RWPE2 (cell line): ENCODE data around the gene SORL1.

Source experiments
- ATAC-seq: fragments of 200-7000 bp; cut with Tn5 transposase; 3 replicates; pipeline ENCODE4 v1.9.1; 2021; ENCODE audit warnings: low read depth
- DNase-seq: peaks from one replicate; pipeline ENCODE4 v3.0.0-alpha.2; 2020; ENCODE audit warnings: low spot score
- H3K27ac ChIP-seq: fragments of 450-650 bp; 2 replicates; pipeline ENCODE4 v1.5.1; 2017; ENCODE audit warnings: mild to moderate bottlenecking; ENCODE audit not compliant: poor library complexity, severe bottlenecking
- H3K27me3 ChIP-seq: fragments of 250-450 bp; sonication (Bioruptor Pico); 2 replicates; pipeline ENCODE4 v1.5.1; 2021; ENCODE audit warnings: mild to moderate bottlenecking, moderate library complexity; ENCODE audit not compliant: insufficient read depth, poor library complexity, severe bottlenecking
- H3K36me3 ChIP-seq: fragments of 250-450 bp; sonication (Bioruptor Pico); 2 replicates; pipeline ENCODE4 v1.5.1; 2020; ENCODE audit warnings: low read depth, mild to moderate bottlenecking, moderate library complexity
- H3K4me1 ChIP-seq: fragments of 250-450 bp; sonication (Bioruptor Pico); 2 replicates; pipeline ENCODE4 v1.5.1; 2021; ENCODE audit warnings: mild to moderate bottlenecking, moderate library complexity; ENCODE audit not compliant: insufficient read depth, poor library complexity, severe bottlenecking
- H3K4me3 ChIP-seq: fragments of 250-450 bp; sonication (Bioruptor Pico); 2 replicates; pipeline ENCODE4 v1.5.1; 2021; ENCODE audit warnings: mild to moderate bottlenecking, moderate library complexity; ENCODE audit not compliant: severe bottlenecking
- H3K9me3 ChIP-seq: fragments of 250-450 bp; sonication (Bioruptor Pico); 2 replicates; pipeline ENCODE4 v1.5.1; 2021; ENCODE audit warnings: mild to moderate bottlenecking, moderate library complexity; ENCODE audit not compliant: severe bottlenecking
- CTCF ChIP-seq: fragments of 450-650 bp; IDR thresholded peaks from one replicate; pipeline ENCODE4 v1.5.1; 2017; ENCODE audit warnings: mild to moderate bottlenecking, moderate library complexity; ENCODE audit not compliant: poor library complexity, severe bottlenecking

The SORL1 gene

DNA sequence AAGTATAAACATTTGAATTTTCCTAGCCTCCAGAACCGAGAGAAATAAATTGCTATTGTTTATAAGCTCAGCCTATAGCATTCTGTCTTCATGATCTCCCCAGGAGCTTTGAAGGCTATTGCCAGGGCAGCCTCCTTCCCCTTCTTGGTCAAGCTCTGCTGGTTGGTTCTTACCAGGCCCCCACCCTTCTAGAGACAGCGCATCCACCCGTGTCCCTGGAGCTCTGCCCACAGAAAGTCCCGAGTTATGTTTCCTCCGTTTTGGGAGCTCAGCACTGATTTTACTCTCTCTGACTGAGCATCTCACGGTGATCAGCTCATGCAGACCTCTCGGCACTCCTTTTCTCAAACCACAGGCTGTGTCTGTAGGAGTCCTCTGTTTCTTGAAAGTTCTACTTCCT, 124.4 kb downstream of the SORL1 start:
- DNase-seq (no peak), ATAC-seq (no peak)
- no peak overlapping the region for H3K4me3 ChIP-seq
- H3K4me1 ChIP-seq: no peaks in the 10 kb centered on the region
- H3K27me3 ChIP-seq: no peaks in the 10 kb centered on the region
- no peaks in the 10 kb centered on the region for H3K9me3 ChIP-seq
- H3K27ac ChIP-seq: no peak overlapping the region
- peaks cover 28% of the 10 kb centered on the region for H3K36me3 ChIP-seq
- TF ChIP-seq CTCF: no peak

DNA sequence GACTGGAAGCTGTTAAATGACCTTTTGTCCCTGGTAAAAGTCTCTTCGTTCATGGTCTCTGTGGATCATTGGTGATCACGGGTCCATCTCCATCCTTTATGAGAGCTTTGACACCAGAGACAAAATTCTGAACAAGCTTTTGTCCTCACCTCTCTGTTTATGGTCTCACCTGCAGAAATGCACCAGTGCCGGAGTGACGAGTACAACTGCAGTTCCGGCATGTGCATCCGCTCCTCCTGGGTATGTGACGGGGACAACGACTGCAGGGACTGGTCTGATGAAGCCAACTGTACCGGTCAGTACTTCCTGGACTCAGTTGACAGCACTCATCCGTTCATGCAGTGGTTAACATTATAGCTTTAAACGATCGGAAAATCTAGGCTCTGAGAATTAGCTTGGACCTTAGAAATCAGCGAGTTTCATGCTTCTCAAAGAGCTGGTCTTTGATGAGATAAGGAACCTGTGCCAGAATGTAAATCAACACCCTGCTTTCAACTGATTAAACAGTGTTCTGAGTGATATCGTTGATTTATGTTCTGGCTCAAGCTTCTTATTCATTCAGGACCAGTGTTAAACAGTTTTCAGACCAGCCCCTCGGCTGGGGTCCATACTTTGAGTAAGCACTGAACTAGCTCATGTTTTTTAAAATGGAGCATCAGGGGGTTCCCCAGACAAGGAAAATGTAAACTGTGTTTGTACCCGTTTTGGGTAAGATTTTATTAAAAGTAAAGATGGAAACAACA, 125.2 kb downstream of the SORL1 start:
- no peak for ATAC-seq
- no peak overlapping the region for H3K27ac ChIP-seq
- H3K27me3 ChIP-seq: no peaks in the 10 kb centered on the region
- DNase-seq: no peak
- no peaks in the 10 kb centered on the region for H3K9me3 ChIP-seq
- H3K4me1 ChIP-seq: no peaks in the 10 kb centered on the region
- no peak overlapping the region for H3K4me3 ChIP-seq
- peaks cover 35% of the 10 kb centered on the region for H3K36me3 ChIP-seq
- no peak for TF ChIP-seq CTCF

DNA sequence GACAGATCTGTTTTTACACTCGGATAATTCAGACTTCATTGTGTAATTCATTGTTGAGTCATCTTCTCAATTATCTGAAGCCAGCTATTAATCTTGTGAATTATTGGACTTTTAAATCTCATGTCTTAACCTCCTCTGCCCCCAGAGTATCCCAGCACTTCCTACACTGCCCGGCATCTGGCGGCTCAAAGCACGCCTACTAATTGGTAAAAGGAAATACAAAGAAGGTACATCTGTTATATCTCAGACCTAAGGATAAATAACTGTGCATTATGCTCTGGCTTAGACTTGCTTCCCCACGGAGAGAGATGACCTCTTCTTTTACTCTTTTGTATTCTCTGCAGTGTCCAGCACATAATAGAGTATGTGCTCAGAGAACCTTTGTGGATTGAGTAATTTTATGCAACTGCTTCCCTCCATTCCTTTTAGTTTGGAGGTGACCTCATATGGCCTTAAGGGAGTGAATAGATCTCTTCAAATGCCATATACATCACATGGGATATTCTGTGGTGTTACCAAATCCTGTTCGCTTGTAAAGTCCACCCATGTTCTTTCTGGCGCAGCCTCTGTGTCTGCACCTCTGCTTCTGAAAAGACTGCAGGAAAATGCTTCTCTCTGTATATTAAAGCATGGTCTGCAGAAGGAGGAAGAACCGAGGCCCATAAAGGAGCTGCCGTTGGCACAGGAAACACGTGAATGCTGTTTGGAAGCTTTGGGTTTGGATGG, 126.3 kb downstream of the SORL1 start:
- H3K36me3 ChIP-seq: peaks cover 36% of the 10 kb centered on the region

DNA sequence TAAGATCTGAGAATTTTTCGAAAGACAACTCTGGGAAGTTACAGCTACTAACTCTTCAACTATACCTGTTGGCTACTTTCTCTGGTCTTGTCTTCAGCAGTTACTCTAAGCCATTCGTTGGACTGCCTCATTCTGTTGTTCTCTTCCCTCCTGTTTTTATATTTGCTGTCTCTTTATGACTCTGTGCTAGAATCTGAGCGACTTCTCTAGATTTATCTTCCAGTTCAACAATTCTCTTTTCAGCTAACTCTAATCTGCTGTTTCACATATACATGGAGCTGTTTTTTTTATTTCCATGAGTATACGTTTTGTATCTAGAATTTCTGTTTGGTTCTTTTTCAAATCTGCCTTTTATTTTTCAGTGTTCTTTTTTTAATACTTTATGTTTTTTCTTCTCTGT, 128.0 kb downstream of the SORL1 start:
- no peaks in the 10 kb centered on the region for H3K4me1 ChIP-seq
- no peak overlapping the region for H3K4me3 ChIP-seq
- H3K36me3 ChIP-seq: peaks cover 44% of the 10 kb centered on the region
- no peaks in the 10 kb centered on the region for H3K9me3 ChIP-seq
- DNase-seq (no peak), ATAC-seq (no peak)
- no peaks in the 10 kb centered on the region for H3K27me3 ChIP-seq
- no peak overlapping the region for H3K27ac ChIP-seq
- TF ChIP-seq CTCF: no peak

More for the DNA sequence above, 126.3 kb downstream of the SORL1 start:
- no peaks in the 10 kb centered on the region for H3K27me3 ChIP-seq
- no peak overlapping the region for H3K4me3 ChIP-seq
- no peaks in the 10 kb centered on the region for H3K4me1 ChIP-seq
- no peak overlapping the region for H3K27ac ChIP-seq
- no peak for TF ChIP-seq CTCF
- H3K9me3 ChIP-seq: no peaks in the 10 kb centered on the region
- ATAC-seq (no peak), DNase-seq (no peak)

DNA sequence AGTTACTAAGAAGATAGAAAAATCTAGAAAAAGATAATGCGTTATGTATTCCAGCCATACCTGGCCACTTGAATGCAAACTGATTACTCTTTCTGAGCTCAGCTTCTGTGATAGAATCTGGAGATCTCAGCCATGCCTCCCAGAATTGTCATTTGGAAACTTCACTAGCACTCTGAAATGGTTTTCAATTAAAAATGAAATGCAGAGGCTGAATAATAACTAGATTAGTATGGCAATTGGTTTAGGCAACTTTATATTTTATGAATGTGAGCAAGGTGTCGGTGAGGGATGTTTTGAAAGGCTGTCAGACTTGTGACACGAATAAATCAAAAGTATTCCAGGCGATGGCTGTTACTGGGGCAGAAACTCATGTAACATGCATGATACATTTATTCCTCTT, 129.5 kb downstream of the SORL1 start:
- H3K27ac ChIP-seq: no peak overlapping the region

More for the DNA sequence above, 129.5 kb downstream of the SORL1 start:
- H3K9me3 ChIP-seq: no peaks in the 10 kb centered on the region
- no peak for DNase-seq
- H3K4me3 ChIP-seq: no peak overlapping the region
- no peaks in the 10 kb centered on the region for H3K27me3 ChIP-seq
- peaks cover 49% of the 10 kb centered on the region for H3K36me3 ChIP-seq
- TF ChIP-seq CTCF: no peak
- no peak for ATAC-seq
- no peaks in the 10 kb centered on the region for H3K4me1 ChIP-seq
